OCI-LY3 (cell line): ENCODE data around the gene SIRT3.

Experiments
- H2AFZ ChIP-seq: fragments of 200-600, 300-600 bp; shearing (Covaris generic); 2 replicates; pipeline ENCODE4 v1.6.0; 2014; ENCODE audit warnings: antibody characterized with exemption, low read depth, low read length
- H3K27ac ChIP-seq: fragments of 200-600, 300-600 bp; sonication (generic); 2 replicates; pipeline ENCODE4 v1.5.1; 2014; ENCODE audit warnings: mild to moderate bottlenecking, low read length, moderate library complexity, mixed read lengths
- H3K27me3 ChIP-seq: fragments of 200-600, 300-600 bp; sonication (generic); 2 replicates; pipeline ENCODE4 v1.6.1; 2014; ENCODE audit warnings: low read depth, low read length, mixed read lengths
- H3K36me3 ChIP-seq: fragments of 200-600, 300-600 bp; sonication (generic); replicated peaks from 2 replicates; pipeline ENCODE3; 2014; ENCODE audit warnings: low read depth, low read length, mixed read lengths
- H3K4me1 ChIP-seq: fragments of 300-600, 200-600 bp; sonication (generic); 2 replicates; pipeline ENCODE4 v1.6.1; 2014; ENCODE audit warnings: low read length, mixed read lengths
- H3K4me2 ChIP-seq: fragments of 200-600, 300-600 bp; sonication (generic); 2 replicates; pipeline ENCODE4 v1.6.1; 2014; ENCODE audit warnings: low read length, mixed read lengths
- H3K4me3 ChIP-seq: fragments of 300-600, 200-600 bp; sonication (generic); 2 replicates; pipeline ENCODE4 v1.5.1; 2014; ENCODE audit warnings: antibody characterized with exemption, mild to moderate bottlenecking, low read length, moderate library complexity
- H3K79me2 ChIP-seq: fragments of 300-600, 200-600 bp; shearing (Covaris generic); 2 replicates; pipeline ENCODE4 v1.6.1; 2014; ENCODE audit warnings: mild to moderate bottlenecking, low read length, mixed read lengths
- H3K9ac ChIP-seq: fragments of 300-600, 200-600 bp; shearing (Covaris generic); 2 replicates; pipeline ENCODE4 v1.6.0; 2014; ENCODE audit warnings: mild to moderate bottlenecking, low read length, moderate library complexity
- H3K9me3 ChIP-seq: fragments of 200-600, 300-600 bp; shearing (Covaris generic); 2 replicates; pipeline ENCODE4 v1.6.1; 2014; ENCODE audit warnings: low read length, mixed read lengths; ENCODE audit not compliant: insufficient read depth
- H4K20me1 ChIP-seq: fragments of 200-600, 300-600 bp; sonication (generic); 2 replicates; pipeline ENCODE4 v1.6.1; 2016; ENCODE audit warnings: low read length, mixed read lengths; ENCODE audit not compliant: insufficient read depth
- CTCF ChIP-seq: fragments of 200-600, 300-600 bp; sonication (generic); IDR thresholded peaks from 2 replicates; pipeline ENCODE4 v1.5.1; 2014; ENCODE audit warnings: antibody characterized with exemption, low read length, low read depth
- EZH2phosphoT487 ChIP-seq: fragments of 200-600 bp; shearing (Covaris generic); IDR thresholded peaks from 2 replicates; pipeline ENCODE4 v1.6.1; 2018; ENCODE audit warnings: antibody characterized with exemption, mixed run types, low read depth

Gene SIRT3

GRCh38 chr11:206002-206384 lies 30.1 kb downstream of the SIRT3 start:
- Histone ChIP-seq H2AFZ (no peak overlapping the region), H3K36me3 (peaks cover 33% of the 10 kb centered on the region), H4K20me1 (peaks cover 16% of the 10 kb centered on the region), H3K27me3 (no peaks in the 10 kb centered on the region), H3K4me1 (peaks cover 21% of the 10 kb centered on the region), H3K4me3 (peak overlapping the region; percentile 95), H3K79me2 (peaks cover 52% of the 10 kb centered on the region), H3K27ac (no peak overlapping the region), H3K9ac (peak overlapping the region; percentile 79), H3K9me3 (no peaks in the 10 kb centered on the region), H3K4me2 (peak overlapping the region; percentile 84)
- TF ChIP-seq EZH2phosphoT487, result no peak
- no peak for TF ChIP-seq CTCF

GRCh38 chr11:205221-206001 lies 30.7 kb downstream of the SIRT3 start:
- H3K4me2 ChIP-seq, result peak overlapping the region; percentile 84; the same call in 1 of the 2 replicates
- H3K9me3 ChIP-seq, result no peaks in the 10 kb centered on the region
- H3K4me1 ChIP-seq, result peaks cover 21% of the 10 kb centered on the region
- no peak overlapping the region for H2AFZ ChIP-seq
- no peak overlapping the region for H3K9ac ChIP-seq
- peaks cover 49% of the 10 kb centered on the region for H3K79me2 ChIP-seq
- no peaks in the 10 kb centered on the region for H3K27me3 ChIP-seq
- H3K36me3 ChIP-seq, result peaks cover 30% of the 10 kb centered on the region
- no peak overlapping the region; the same call in 1 of the 2 replicates for H3K4me3 ChIP-seq
- H4K20me1 ChIP-seq, result peaks cover 16% of the 10 kb centered on the region
- TF ChIP-seq EZH2phosphoT487 (no peak), CTCF (no peak)
- no peak overlapping the region for H3K27ac ChIP-seq

DNA sequence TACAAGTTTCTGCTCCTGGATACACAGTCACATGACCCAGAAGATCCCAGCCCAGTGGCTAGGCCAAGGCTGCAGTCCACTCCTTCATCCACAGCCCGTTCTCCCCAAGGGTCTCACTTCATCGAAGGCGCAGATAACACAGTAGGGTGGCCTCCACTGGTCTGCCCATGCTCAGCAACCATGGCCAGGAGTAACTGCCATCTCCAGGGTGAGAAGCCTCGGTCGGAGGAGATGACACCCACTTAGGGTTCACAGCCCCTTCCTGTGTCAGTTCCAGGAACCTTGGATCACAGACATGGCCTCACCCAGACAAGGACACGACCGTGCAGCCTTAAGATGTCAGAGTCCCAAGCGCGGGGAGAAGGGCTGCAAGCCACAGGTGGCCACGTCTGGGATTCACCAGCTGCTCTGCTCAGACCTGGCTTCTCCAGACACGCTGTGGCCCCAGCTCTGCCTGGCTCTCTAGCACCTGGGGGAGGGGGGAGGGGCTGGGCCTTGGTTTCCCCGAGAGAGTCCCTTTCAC lies 31.5 kb downstream of the SIRT3 start:
- Histone ChIP-seq H3K27ac (no peak overlapping the region), H3K9me3 (no peaks in the 10 kb centered on the region), H3K79me2 (peaks cover 42% of the 10 kb centered on the region), H4K20me1 (peaks cover 16% of the 10 kb centered on the region), H3K27me3 (no peaks in the 10 kb centered on the region), H3K36me3 (peaks cover 22% of the 10 kb centered on the region), H3K9ac (no peak overlapping the region), H3K4me3 (no peak overlapping the region), H3K4me2 (no peak overlapping the region), H2AFZ (no peak overlapping the region), H3K4me1 (peaks cover 17% of the 10 kb centered on the region)
- TF ChIP-seq CTCF (no peak), EZH2phosphoT487 (no peak)

DNA sequence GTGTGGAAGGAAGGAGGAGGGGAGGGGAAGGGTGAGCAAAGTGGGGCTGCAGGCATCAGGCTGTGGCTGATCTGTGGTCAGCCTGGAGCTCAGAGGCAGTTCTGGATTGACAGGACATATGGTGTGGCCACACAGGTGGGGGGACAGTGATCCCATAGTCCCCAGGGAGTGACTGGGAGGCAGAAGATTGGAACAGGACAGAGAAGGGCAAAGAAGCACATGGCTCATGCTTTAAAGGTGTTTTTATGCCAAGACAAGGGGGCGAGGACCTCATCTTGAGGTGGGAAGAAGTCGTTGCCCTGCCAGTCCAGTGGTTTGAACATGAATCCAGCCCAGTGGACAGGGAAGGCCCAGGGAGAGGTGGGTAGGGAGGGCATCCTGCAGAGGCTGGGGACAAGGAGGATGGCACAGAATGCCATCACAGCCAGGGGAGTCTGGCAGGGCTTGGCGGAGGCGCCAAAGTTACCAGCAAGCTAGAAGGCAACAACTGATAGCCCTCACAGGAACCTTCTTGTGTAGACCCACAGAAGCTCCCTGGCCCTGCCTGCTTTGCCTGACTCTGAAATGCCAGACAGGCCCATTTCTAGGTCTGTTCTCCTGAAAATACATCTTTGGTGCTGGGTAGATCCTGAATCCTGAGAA lies 32.1 kb downstream of the SIRT3 start:
- Histone ChIP-seq H3K27ac (no peak overlapping the region), H3K4me2 (no peak overlapping the region), H3K79me2 (peaks cover 36% of the 10 kb centered on the region), H2AFZ (no peak overlapping the region), H3K4me1 (peaks cover 12% of the 10 kb centered on the region), H4K20me1 (peaks cover 16% of the 10 kb centered on the region), H3K36me3 (peaks cover 19% of the 10 kb centered on the region), H3K9me3 (no peaks in the 10 kb centered on the region), H3K9ac (no peak overlapping the region), H3K27me3 (no peaks in the 10 kb centered on the region), H3K4me3 (no peak overlapping the region)
- no peak for TF ChIP-seq EZH2phosphoT487
- TF ChIP-seq CTCF, result no peak
